ENCODE results near the gene SDR42E2. TPM values are rescaled to one million over a fixed set of nuclear protein-coding genes. Genes with fewer than 3 reads are reported as not detected.
"Not testable (repeated sequence)": the region's sequence is repeated elsewhere in the genome, so short reads cannot be mapped to it uniquely, and the experiment has no call there.

SDR42E2 gene
- polyA plus RNA-seq, 1 experiment: not detected

GRCh38 chr16:22141767-22142166 lies 20.5 kb upstream of the SDR42E2 start:
- TF ChIP-seq, protein P1, sequence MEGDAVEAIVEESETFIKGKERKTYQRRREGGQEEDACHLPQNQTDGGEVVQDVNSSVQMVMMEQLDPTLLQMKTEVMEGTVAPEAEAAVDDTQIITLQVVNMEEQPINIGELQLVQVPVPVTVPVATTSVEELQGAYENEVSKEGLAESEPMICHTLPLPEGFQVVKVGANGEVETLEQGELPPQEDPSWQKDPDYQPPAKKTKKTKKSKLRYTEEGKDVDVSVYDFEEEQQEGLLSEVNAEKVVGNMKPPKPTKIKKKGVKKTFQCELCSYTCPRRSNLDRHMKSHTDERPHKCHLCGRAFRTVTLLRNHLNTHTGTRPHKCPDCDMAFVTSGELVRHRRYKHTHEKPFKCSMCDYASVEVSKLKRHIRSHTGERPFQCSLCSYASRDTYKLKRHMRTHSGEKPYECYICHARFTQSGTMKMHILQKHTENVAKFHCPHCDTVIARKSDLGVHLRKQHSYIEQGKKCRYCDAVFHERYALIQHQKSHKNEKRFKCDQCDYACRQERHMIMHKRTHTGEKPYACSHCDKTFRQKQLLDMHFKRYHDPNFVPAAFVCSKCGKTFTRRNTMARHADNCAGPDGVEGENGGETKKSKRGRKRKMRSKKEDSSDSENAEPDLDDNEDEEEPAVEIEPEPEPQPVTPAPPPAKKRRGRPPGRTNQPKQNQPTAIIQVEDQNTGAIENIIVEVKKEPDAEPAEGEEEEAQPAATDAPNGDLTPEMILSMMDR (IDR thresholded peaks at IDR 0.05; ENCODE audit: insufficient read depth, low read depth, low read length): peak; percentile 38; the same call in 1 of the 2 replicates
- ChIA-PET CTCF (interaction anchor here (0.9 to 1.8 kb wide), 7 partner anchors 9 to 65 kb away, joined by 3 to 4 read pairs (median 3); no protein-coding TSS in a partner anchor), POLR2A (no interaction called here)
- peaks cover 9% of the 10 kb centered on the region for H3K27me3 ChIP-seq (ENCODE audit: control insufficient read depth, insufficient read depth, low read length)
- H3K4me3 ChIP-seq (ENCODE audit: low read depth, low read length): no peak overlapping the region
- DNase-seq (ENCODE audit: low read depth): no peak
- no peaks in the 10 kb centered on the region for H3K36me3 ChIP-seq (ENCODE audit: control insufficient read depth, insufficient read depth, low read length)

DNA sequence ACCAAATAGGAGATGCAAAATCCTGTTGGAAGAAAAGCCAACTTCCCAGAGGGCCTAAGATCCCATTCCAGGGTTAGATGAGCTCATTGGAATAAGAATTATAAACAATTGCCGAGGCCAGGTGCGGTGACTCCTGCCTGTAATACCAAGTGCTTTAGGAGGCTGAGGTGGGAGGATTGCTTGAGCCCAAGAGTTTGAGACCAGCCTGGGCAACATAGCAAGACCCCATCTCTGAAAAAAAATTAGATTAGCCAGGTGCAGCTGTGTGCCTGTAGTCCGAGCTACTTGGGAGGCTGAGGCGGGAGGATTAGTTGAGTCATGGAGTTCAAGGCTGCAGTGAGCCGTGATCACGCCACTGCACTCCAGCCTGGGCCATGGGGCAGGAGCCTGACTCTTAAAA lies 17.8 kb upstream of the SDR42E2 start:
- ChIA-PET POLR2A (no interaction called here), CTCF (no interaction called here)
- peaks cover 7% of the 10 kb centered on the region; the same call in 1 of the 2 replicates for H3K27me3 ChIP-seq (ENCODE audit: control insufficient read depth, insufficient read depth, low read length)
- TF ChIP-seq, protein P1 (IDR thresholded peaks at IDR 0.05; ENCODE audit: insufficient read depth, low read depth, low read length): no peak
- no peaks in the 10 kb centered on the region for H3K36me3 ChIP-seq (ENCODE audit: control insufficient read depth, insufficient read depth, low read length)
- no peak overlapping the region for H3K4me3 ChIP-seq (ENCODE audit: low read depth, low read length)
- no peak for DNase-seq (ENCODE audit: low read depth)

DNA sequence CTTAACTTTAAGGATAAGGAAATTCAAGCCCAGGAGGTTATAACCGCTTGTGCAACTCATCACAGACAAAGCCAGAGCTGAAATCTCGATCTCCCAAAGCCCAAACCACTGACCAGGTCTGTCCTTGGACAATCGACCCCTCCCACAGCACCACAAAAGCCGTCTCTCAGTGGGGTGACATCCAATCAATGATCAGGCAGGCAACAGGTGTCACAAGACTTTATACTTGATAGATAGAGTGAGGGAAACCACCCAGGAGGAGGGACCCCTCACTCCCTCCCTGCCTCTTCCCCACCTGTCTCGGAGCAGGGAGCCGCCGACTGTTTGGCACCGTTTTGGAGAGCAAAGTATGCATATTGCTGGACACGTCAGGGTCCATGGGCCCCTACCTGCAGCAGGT lies 14.5 kb upstream of the SDR42E2 start:
- Histone ChIP-seq H3K4me3 (ENCODE audit: low read depth, low read length) (no peak overlapping the region), H3K27me3 (ENCODE audit: control insufficient read depth, insufficient read depth, low read length) (peaks cover 1% of the 10 kb centered on the region; the same call in 1 of the 2 replicates), H3K36me3 (ENCODE audit: control insufficient read depth, insufficient read depth, low read length) (no peaks in the 10 kb centered on the region)
- TF ChIP-seq, protein P1 (IDR thresholded peaks at IDR 0.05; ENCODE audit: insufficient read depth, low read depth, low read length): no peak
- no peak for DNase-seq (ENCODE audit: low read depth)
- ChIA-PET CTCF (no interaction called here), POLR2A (no interaction called here)

DNA sequence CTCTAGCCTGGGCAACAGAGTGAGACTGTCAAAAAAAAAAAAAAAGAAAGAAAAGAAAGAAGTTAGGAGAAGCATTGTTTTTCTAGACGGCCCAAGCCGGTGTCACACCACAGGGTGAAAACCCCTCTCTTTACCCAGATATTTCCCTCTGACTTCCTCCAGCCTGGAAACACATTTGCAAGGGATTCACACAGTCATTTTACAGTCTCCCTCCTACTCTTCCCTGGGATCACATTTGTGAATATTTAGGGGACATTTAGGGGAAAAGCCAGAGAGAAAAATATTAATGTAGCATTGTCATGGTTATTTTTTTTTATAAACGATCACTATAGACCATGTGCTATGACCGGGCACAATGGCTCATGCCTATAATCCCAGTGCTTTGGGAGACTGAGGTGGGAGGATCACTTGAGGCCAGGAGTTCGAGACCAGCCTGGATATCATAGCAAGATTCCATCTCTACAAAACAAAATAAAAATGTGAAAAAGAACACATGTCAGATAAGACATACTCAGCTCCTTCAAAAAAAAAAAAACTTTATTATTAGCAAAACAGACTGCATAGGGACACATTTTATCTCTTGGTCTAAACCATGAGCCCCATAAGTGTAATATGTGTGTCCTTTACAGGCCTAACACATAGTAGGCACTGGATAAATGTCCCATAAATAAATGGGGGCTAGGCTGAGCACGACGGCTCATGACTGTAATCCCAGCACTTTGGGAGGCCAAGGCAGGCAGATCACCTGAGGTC lies 10.9 kb upstream of the SDR42E2 start:
- TF ChIP-seq, protein P1 (IDR thresholded peaks at IDR 0.05; ENCODE audit: insufficient read depth, low read depth, low read length): no peak
- H3K36me3 ChIP-seq (ENCODE audit: control insufficient read depth, insufficient read depth, low read length): no peaks in the 10 kb centered on the region
- peaks cover 3% of the 10 kb centered on the region; the same call in 1 of the 2 replicates for H3K27me3 ChIP-seq (ENCODE audit: control insufficient read depth, insufficient read depth, low read length)
- ChIA-PET CTCF (no interaction called here), POLR2A (no interaction called here)
- no peak overlapping the region for H3K4me3 ChIP-seq (ENCODE audit: low read depth, low read length)
- DNase-seq (ENCODE audit: low read depth): no peak

DNA sequence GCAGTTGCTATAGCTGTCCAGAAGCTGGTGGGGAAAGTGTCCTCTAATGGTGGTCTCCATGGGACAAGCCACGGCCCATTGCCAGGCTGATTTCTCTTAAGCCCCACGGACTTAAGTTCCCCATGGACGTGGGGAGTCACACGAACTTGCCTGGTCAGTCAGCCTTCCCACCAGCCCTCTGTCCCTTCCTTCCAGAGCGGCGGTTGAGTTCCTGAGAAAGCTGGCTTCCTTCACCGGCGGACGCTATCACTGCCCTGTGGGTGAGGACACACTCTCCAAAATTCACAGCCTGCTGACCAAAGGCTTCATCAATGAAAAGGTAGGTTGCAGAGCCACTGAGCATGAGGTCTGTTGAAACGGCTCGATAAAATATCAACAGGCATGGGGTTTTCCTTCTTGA lies 10.0 kb upstream of the SDR42E2 start:
- H3K27me3 ChIP-seq (ENCODE audit: control insufficient read depth, insufficient read depth, low read length): 0 out of 2 replicates have a peak, but pooled peaks cover 2% of the 10 kb centered on the region
- H3K4me3 ChIP-seq (ENCODE audit: low read depth, low read length): no peak overlapping the region
- H3K36me3 ChIP-seq (ENCODE audit: control insufficient read depth, insufficient read depth, low read length): no peaks in the 10 kb centered on the region
- POLR2A ChIA-PET: no interaction called here
- CTCF ChIA-PET: interaction anchor here (1.1 kb wide), 1 partner anchor 36 kb away, joined by 3 read pairs; no protein-coding TSS in a partner anchor
- DNase-seq (ENCODE audit: low read depth): no peak
- TF ChIP-seq, protein P1 (IDR thresholded peaks at IDR 0.05; ENCODE audit: insufficient read depth, low read depth, low read length): no peak

GRCh38 chr16:22153078-22153477 lies 9.2 kb upstream of the SDR42E2 start:
- POLR2A ChIA-PET; H3K27me3 ChIP-seq (ENCODE audit: control insufficient read depth, insufficient read depth, low read length); H3K36me3 ChIP-seq (ENCODE audit: control insufficient read depth, insufficient read depth, low read length); H3K4me3 ChIP-seq (ENCODE audit: low read depth, low read length); DNase-seq (ENCODE audit: low read depth): not testable (repeated sequence)
- CTCF ChIA-PET: interaction anchor here (1.1 kb wide), 1 partner anchor 35 kb away, joined by 3 read pairs; no protein-coding TSS in a partner anchor
